ENCODE data around the gene STYXL1.

STYXL1 gene

DNA sequence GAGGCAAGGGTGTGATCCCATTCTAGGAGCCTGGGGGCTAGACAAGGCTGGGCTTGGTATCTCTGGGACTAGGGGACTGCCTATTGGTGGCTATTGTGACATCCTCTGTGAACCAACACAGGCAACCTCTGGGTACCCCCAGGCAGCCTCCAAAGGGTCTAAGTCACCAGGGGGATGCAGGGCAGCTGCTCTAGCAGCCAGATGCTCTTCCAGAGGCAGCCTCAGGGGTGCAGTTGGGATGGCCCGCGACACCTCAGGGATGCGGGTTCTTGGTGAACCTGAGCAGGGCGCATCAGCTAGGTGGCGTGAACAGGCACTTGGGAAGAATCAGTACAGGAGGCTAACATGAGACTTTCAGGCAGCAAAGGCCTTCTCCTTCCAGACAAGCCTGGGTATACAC, 51.8 kb downstream of the STYXL1 start:
- H3K27ac ChIP-seq = no peak overlapping the region
- H3K27me3 ChIP-seq (ENCODE audit: insufficient read depth, low read depth) = no peaks in the 10 kb centered on the region
- H3K36me3 ChIP-seq (ENCODE audit: insufficient read depth) = no peaks in the 10 kb centered on the region
- TF ChIP-seq, protein P1, sequence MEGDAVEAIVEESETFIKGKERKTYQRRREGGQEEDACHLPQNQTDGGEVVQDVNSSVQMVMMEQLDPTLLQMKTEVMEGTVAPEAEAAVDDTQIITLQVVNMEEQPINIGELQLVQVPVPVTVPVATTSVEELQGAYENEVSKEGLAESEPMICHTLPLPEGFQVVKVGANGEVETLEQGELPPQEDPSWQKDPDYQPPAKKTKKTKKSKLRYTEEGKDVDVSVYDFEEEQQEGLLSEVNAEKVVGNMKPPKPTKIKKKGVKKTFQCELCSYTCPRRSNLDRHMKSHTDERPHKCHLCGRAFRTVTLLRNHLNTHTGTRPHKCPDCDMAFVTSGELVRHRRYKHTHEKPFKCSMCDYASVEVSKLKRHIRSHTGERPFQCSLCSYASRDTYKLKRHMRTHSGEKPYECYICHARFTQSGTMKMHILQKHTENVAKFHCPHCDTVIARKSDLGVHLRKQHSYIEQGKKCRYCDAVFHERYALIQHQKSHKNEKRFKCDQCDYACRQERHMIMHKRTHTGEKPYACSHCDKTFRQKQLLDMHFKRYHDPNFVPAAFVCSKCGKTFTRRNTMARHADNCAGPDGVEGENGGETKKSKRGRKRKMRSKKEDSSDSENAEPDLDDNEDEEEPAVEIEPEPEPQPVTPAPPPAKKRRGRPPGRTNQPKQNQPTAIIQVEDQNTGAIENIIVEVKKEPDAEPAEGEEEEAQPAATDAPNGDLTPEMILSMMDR (conservative IDR thresholded peaks at IDR 0.05; ENCODE audit: low read depth, low read length) = no peak
- H3K4me2 ChIP-seq = no peak overlapping the region
- no peak overlapping the region for H3K4me3 ChIP-seq (IDR thresholded peaks at IDR 0.05; ENCODE audit: insufficient read depth, low read depth, low read length)
- H3K9ac ChIP-seq = no peak overlapping the region
- no peaks in the 10 kb centered on the region for H3K79me2 ChIP-seq (ENCODE audit: insufficient read depth, low read depth)
- no peaks in the 10 kb centered on the region for H4K20me1 ChIP-seq (ENCODE audit: insufficient read depth)
- no peak overlapping the region for H2AFZ ChIP-seq (ENCODE audit: low read depth)
- peaks cover 4% of the 10 kb centered on the region for H3K4me1 ChIP-seq (ENCODE audit: low read depth, poor library complexity, severe bottlenecking)

DNA sequence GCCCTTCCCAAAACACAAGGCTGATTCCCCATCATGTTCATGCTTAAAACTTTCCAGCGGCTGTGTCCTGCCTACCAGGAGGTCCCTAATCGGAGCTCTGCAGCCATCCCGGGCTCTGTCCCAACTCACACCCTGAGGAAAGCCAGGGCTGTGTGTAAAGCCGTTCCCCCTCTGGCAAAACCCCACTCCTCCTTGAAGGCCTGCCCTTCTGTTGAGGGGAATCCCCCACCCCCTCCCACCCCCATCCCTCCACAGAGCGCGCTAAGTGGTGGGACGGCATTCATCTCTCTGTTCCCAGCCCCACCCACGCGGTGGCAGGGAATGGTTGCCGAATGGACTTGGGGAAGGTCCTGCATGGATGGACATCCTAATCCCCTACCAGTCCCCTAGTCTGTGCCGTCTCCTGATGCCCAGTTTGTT, 52.7 kb downstream of the STYXL1 start:
- Histone ChIP-seq H3K27me3 (ENCODE audit: insufficient read depth, low read depth) (no peaks in the 10 kb centered on the region), H3K36me3 (ENCODE audit: insufficient read depth) (no peaks in the 10 kb centered on the region), H3K79me2 (ENCODE audit: insufficient read depth, low read depth) (no peaks in the 10 kb centered on the region), H3K4me1 (ENCODE audit: low read depth, poor library complexity, severe bottlenecking) (peaks cover 4% of the 10 kb centered on the region), H3K27ac (no peak overlapping the region), H4K20me1 (ENCODE audit: insufficient read depth) (no peaks in the 10 kb centered on the region), H3K4me3 (IDR thresholded peaks at IDR 0.05; ENCODE audit: insufficient read depth, low read depth, low read length) (no peak overlapping the region), H3K4me2 (peak overlapping the region; percentile 84), H2AFZ (ENCODE audit: low read depth) (peak overlapping the region; percentile 62), H3K9ac (no peak overlapping the region)
- TF ChIP-seq, protein P1 (conservative IDR thresholded peaks at IDR 0.05; ENCODE audit: low read depth, low read length) = no peak

DNA sequence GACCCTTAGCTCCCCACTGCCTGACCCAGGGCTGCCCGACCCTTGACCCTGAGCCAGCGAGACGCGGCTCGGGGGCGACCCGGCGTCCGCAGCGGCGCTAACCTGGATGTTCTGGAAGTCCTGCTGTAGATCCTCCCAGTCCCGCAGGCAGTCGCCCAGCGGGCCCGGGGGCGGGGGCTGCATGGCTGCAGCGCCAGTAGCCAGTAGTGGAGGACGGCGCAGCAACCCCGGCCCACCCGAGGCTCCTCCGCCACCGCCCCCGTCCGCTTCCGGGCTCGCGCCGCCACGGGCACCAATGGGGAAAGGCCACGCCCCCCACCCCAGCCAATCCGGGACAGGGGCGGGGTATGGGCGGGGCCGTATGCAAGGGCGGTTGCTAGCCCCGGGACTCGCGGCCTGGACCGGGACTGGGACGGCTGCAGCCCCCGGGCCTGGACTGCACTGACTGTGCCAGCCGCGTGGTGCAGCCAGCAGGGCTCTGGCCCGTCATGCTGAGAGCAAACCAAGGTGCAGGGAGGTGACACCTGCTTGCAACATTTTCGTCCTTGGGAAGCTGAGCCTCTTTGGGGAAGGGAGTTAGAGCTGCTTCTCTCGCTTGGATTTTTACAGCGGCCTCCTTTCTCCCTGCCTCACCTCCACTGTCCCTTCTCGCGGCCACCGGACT, 53.3 kb downstream of the STYXL1 start, which contains the start of gene TMEM120A:
TSS of gene TMEM120A (minus strand) at position 208 of the 664 bp plus-strand sequence. CDS start at position 183, 25 bp downstream.
- Histone ChIP-seq H3K36me3 (ENCODE audit: insufficient read depth) (no peaks in the 10 kb centered on the region), H4K20me1 (ENCODE audit: insufficient read depth) (no peaks in the 10 kb centered on the region), H3K4me1 (ENCODE audit: low read depth, poor library complexity, severe bottlenecking) (peaks cover 4% of the 10 kb centered on the region), H3K4me3 (IDR thresholded peaks at IDR 0.05; ENCODE audit: insufficient read depth, low read depth, low read length) (no peak within 1 kb of the TSS), H3K4me2 (peak within 1 kb of the TSS; percentile 84), H3K79me2 (ENCODE audit: insufficient read depth, low read depth) (no peaks in the 10 kb centered on the region), H3K27ac (no peak within 1 kb of the TSS), H3K9ac (peak within 1 kb of the TSS; percentile 37; the same call in 1 of the 2 replicates), H2AFZ (ENCODE audit: low read depth) (peak within 1 kb of the TSS; percentile 62), H3K27me3 (ENCODE audit: insufficient read depth, low read depth) (no peaks in the 10 kb centered on the region)
- TF ChIP-seq, protein P1 (conservative IDR thresholded peaks at IDR 0.05; ENCODE audit: low read depth, low read length) = no peak

DNA sequence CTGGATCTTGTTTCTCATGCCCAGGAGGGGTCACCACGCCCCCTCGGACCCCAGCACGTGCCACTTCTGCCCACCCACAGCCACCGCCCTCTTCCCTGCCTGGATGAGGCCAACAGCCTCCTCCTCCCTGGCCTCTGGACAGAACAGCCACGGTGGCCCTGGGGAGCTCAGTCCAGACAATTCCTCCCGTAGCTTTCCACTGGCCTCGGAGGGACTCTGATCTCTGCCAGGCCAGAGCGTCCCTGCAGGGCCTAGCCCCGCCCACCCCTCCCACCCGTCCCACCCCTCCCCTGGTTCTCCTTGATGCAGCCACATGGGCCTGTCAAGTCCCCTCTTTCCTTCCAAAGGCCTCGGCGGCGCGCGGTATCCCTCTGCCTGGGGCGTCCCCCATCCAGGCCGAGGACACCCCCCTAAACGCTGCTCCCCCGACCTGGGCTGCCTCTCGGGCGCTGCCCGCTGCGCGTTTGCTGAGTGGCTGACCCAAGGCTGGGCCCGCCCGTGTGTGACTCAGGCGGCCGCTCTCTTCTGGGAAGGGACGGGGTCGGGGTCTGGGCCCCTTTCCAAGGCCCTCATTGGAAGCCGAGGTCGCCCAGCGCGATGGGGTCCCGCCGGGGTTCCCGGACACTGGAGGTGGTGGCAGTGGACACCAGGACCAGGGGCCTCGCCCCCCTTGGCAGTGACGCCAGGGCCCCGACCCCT, 54.0 kb downstream of the STYXL1 start:
- Histone ChIP-seq H2AFZ (ENCODE audit: low read depth) (peak overlapping the region; percentile 62), H3K27ac (no peak overlapping the region), H3K4me3 (IDR thresholded peaks at IDR 0.05; ENCODE audit: insufficient read depth, low read depth, low read length) (no peak overlapping the region), H3K9ac (peak overlapping the region; percentile 37; the same call in 1 of the 2 replicates), H4K20me1 (ENCODE audit: insufficient read depth) (no peaks in the 10 kb centered on the region), H3K79me2 (ENCODE audit: insufficient read depth, low read depth) (no peaks in the 10 kb centered on the region), H3K4me2 (peak overlapping the region; percentile 84), H3K4me1 (ENCODE audit: low read depth, poor library complexity, severe bottlenecking) (peaks cover 4% of the 10 kb centered on the region), H3K36me3 (ENCODE audit: insufficient read depth) (no peaks in the 10 kb centered on the region), H3K27me3 (ENCODE audit: insufficient read depth, low read depth) (no peaks in the 10 kb centered on the region)
- TF ChIP-seq, protein P1 (conservative IDR thresholded peaks at IDR 0.05; ENCODE audit: low read depth, low read length) = no peak

All from KMS-11 (cell line).